Effector memory CD8-positive, alpha-beta T cell (primary cell): ENCODE data around the gene TKT.

Experiments used
- ATAC-seq: fragments of 150-1000 bp; cut with Tn5 transposase; replicated peaks from 2 replicates; pipeline ENCODE4 v1.10.0; 2021; ENCODE audit warnings: mild to moderate bottlenecking, moderate library complexity
- DNase-seq, 3 experiments: peaks; one replicate each; pipeline ENCODE4 v3.0.0; 2021
- H3K27ac Mint-ChIP-seq, 2 donors: one replicate each; pipeline ENCODE4 v1.8.0; 2022; ENCODE audit warnings: mild to moderate bottlenecking in 2 of 2, mixed read lengths in 2 of 2, moderate library complexity in 2 of 2
- H3K27me3 Mint-ChIP-seq, 2 donors: one replicate each; pipeline ENCODE4 v1.8.0; 2022; ENCODE audit warnings: mixed read lengths in 2 of 2
- H3K36me3 Mint-ChIP-seq: one replicate; pipeline ENCODE4 v1.8.0; 2022; ENCODE audit warnings: mild to moderate bottlenecking, moderate library complexity, mixed read lengths; ENCODE audit not compliant: insufficient read depth
- H3K4me1 Mint-ChIP-seq, 2 donors: one replicate each; pipeline ENCODE4 v1.8.0; 2022; ENCODE audit warnings: low read depth in 2 of 2, mixed read lengths in 2 of 2
- H3K4me3 Mint-ChIP-seq, 2 donors: one replicate each; pipeline ENCODE4 v1.8.0; 2022; ENCODE audit warnings: mild to moderate bottlenecking in 2 of 2, mixed read lengths in 2 of 2, moderate library complexity in 2 of 2
- H3K9me3 Mint-ChIP-seq, 2 donors: one replicate each; pipeline ENCODE4 v1.8.0; 2022; ENCODE audit warnings: mixed read lengths in 2 of 2

TKT gene

GRCh38 chr3:53222183-53222901, 33.5 kb downstream of the TKT start:
- ATAC-seq (no peak), DNase-seq (no peak)
- Mint-ChIP-seq H3K4me3 (no peak overlapping the region), H3K36me3 (peaks cover 36% of the 10 kb centered on the region), H3K27me3 (no peaks in the 10 kb centered on the region), H3K27ac (peak overlapping the region in 1 of 2 donors; percentile 65), H3K9me3 (no peaks in the 10 kb centered on the region), H3K4me1 (peaks cover 4 to 5% of the 10 kb centered on the region in 2 donors)

GRCh38 chr3:53221827-53222182, 34.0 kb downstream of the TKT start:
- Mint-ChIP-seq H3K4me1 (peaks cover 4 to 5% of the 10 kb centered on the region in 2 donors), H3K36me3 (peaks cover 32% of the 10 kb centered on the region), H3K9me3 (no peaks in the 10 kb centered on the region), H3K4me3 (no peak overlapping the region), H3K27ac (peak overlapping the region in 1 of 2 donors; percentile 65), H3K27me3 (no peaks in the 10 kb centered on the region)
- ATAC-seq (no peak), DNase-seq (no peak)

- Mint-ChIP-seq H3K36me3 (peaks cover 29% of the 10 kb centered on the region), H3K4me3 (no peak overlapping the region), H3K27me3 (no peaks in the 10 kb centered on the region), H3K4me1 (peaks cover 4 to 5% of the 10 kb centered on the region in 2 donors), H3K27ac (peak overlapping the region; percentile 65 to 74), H3K9me3 (no peaks in the 10 kb centered on the region)
- no peak for DNase-seq
- ATAC-seq: no peak
Measured at GRCh38 chr3:53221345-53221744, 34.5 kb downstream of the TKT start.

GRCh38 chr3:53219895-53220483, 35.8 kb downstream of the TKT start:
- peaks cover 4 to 5% of the 10 kb centered on the region in 2 donors for H3K4me1 Mint-ChIP-seq
- H3K27ac Mint-ChIP-seq: no peak overlapping the region
- H3K27me3 Mint-ChIP-seq: no peaks in the 10 kb centered on the region
- H3K4me3 Mint-ChIP-seq: no peak overlapping the region
- H3K36me3 Mint-ChIP-seq: peaks cover 15% of the 10 kb centered on the region
- ATAC-seq: peak; percentile 93
- H3K9me3 Mint-ChIP-seq: no peaks in the 10 kb centered on the region
- peak; percentile 67 to 76 (median 69) for DNase-seq

GRCh38 chr3:53218131-53218530, 37.7 kb downstream of the TKT start:
- H3K9me3 Mint-ChIP-seq: no peaks in the 10 kb centered on the region
- peaks cover 10% of the 10 kb centered on the region for H3K36me3 Mint-ChIP-seq
- H3K27me3 Mint-ChIP-seq: peaks cover 0 to 6% of the 10 kb centered on the region in 2 donors
- DNase-seq (no peak), ATAC-seq (no peak)
- peaks cover 4 to 5% of the 10 kb centered on the region in 2 donors for H3K4me1 Mint-ChIP-seq
- H3K4me3 Mint-ChIP-seq: no peak overlapping the region
- no peak overlapping the region for H3K27ac Mint-ChIP-seq

- Mint-ChIP-seq H3K9me3 (no peaks in the 10 kb centered on the region), H3K4me3 (no peak overlapping the region), H3K4me1 (peaks cover 4 to 5% of the 10 kb centered on the region in 2 donors), H3K27me3 (peaks cover 0 to 7% of the 10 kb centered on the region in 2 donors), H3K36me3 (peaks cover 4% of the 10 kb centered on the region), H3K27ac (no peak overlapping the region)
- DNase-seq: no peak
- no peak for ATAC-seq
Measured at GRCh38 chr3:53217175-53217574, 38.6 kb downstream of the TKT start.

GRCh38 chr3:53216723-53217122, 39.1 kb downstream of the TKT start:
- Mint-ChIP-seq H3K4me1 (peaks cover 4 to 5% of the 10 kb centered on the region in 2 donors), H3K9me3 (no peaks in the 10 kb centered on the region), H3K4me3 (no peak overlapping the region), H3K36me3 (peaks cover 3% of the 10 kb centered on the region), H3K27ac (no peak overlapping the region), H3K27me3 (peaks cover 0 to 7% of the 10 kb centered on the region in 2 donors)
- DNase-seq (no peak), ATAC-seq (no peak)

GRCh38 chr3:53215816-53216215, 40.0 kb downstream of the TKT start:
- Mint-ChIP-seq H3K9me3 (no peaks in the 10 kb centered on the region), H3K4me3 (no peak overlapping the region), H3K4me1 (peaks cover 4 to 5% of the 10 kb centered on the region in 2 donors), H3K36me3 (peaks cover 3% of the 10 kb centered on the region), H3K27ac (no peak overlapping the region), H3K27me3 (peaks cover 0 to 7% of the 10 kb centered on the region in 2 donors)
- no peak for DNase-seq
- no peak for ATAC-seq

- ATAC-seq: no peak
- no peak for DNase-seq
- Mint-ChIP-seq H3K27me3 (peaks cover 0 to 7% of the 10 kb centered on the region in 2 donors), H3K4me3 (no peak overlapping the region), H3K27ac (no peak overlapping the region), H3K4me1 (no peaks in the 10 kb centered on the region), H3K9me3 (peaks cover 0 to 2% of the 10 kb centered on the region in 2 donors), H3K36me3 (peaks cover 6% of the 10 kb centered on the region)
Measured at GRCh38 chr3:53213276-53213675, 42.5 kb downstream of the TKT start.

- peaks cover 6% of the 10 kb centered on the region for H3K36me3 Mint-ChIP-seq
- H3K4me1 Mint-ChIP-seq: no peaks in the 10 kb centered on the region
- peaks cover 0 to 2% of the 10 kb centered on the region in 2 donors for H3K9me3 Mint-ChIP-seq
- DNase-seq: no peak
- peaks cover 0 to 7% of the 10 kb centered on the region in 2 donors for H3K27me3 Mint-ChIP-seq
- H3K27ac Mint-ChIP-seq: peak overlapping the region in 1 of 2 donors; percentile 90
- no peak for ATAC-seq
- H3K4me3 Mint-ChIP-seq: no peak overlapping the region
Measured at GRCh38 chr3:53211706-53212702, 43.8 kb downstream of the TKT start.

- Mint-ChIP-seq H3K4me3 (no peak overlapping the region), H3K36me3 (no peaks in the 10 kb centered on the region), H3K27me3 (peaks cover 6 to 16% of the 10 kb centered on the region in 2 donors), H3K9me3 (no peaks in the 10 kb centered on the region), H3K4me1 (no peaks in the 10 kb centered on the region), H3K27ac (no peak overlapping the region)
- DNase-seq (no peak), ATAC-seq (no peak)
Measured at GRCh38 chr3:53202331-53203015, 53.3 kb downstream of the TKT start.

GRCh38 chr3:53200501-53201498, 55.0 kb downstream of the TKT start:
- DNase-seq (no peak), ATAC-seq (no peak)
- Mint-ChIP-seq H3K27ac (no peak overlapping the region), H3K4me3 (no peak overlapping the region), H3K4me1 (peaks cover 0 to under 1% of the 10 kb centered on the region in 2 donors), H3K9me3 (no peaks in the 10 kb centered on the region), H3K27me3 (peaks cover 6 to 16% of the 10 kb centered on the region in 2 donors), H3K36me3 (no peaks in the 10 kb centered on the region)
